B cell (primary cell): ENCODE measurements around the gene COL26A1. TPM values are rescaled to one million over a fixed set of nuclear protein-coding genes. Genes with fewer than 3 reads are reported as not detected.

Experiments used
- ATAC-seq: fragments of 200-7000 bp; cut with Tn5 transposase; one replicate; pipeline ENCODE4 v1.10.0; 2021; ENCODE audit warnings: low read depth, mild to moderate bottlenecking, moderate number of reproducible peaks, moderate library complexity
- CTCF ChIA-PET: fragments of 350-600 bp; sonication (Branson Sonifier 250); formaldehyde crosslinking; loops from one replicate; lab custom pipeline; 2021; ENCODE audit warnings: antibody characterized with exemption, inconsistent platforms; lab: Charles Lee
- POLR2A ChIA-PET: fragments of 350-600 bp; sonication (Branson Sonifier 250); formaldehyde crosslinking; loops from one replicate; lab custom pipeline; 2021; ENCODE audit warnings: antibody characterized with exemption; lab: Charles Lee
- DNase-seq: peaks from one replicate; pipeline ENCODE4 v3.0.0; 2013
- H2AFZ ChIP-seq: 2 replicates; pipeline ENCODE4 v1.6.1; 2012; ENCODE audit warnings: mild to moderate bottlenecking, low read depth, low read length; ENCODE audit not compliant: insufficient read depth, poor library complexity, severe bottlenecking
- H3K27ac ChIP-seq, 2 donors: 1 replicate in 1 of 2; 2 replicates in 1 of 2; pipeline ENCODE4 v1.5.1; 2012 to 2013; ENCODE audit warnings: low read length in 2 of 2, mild to moderate bottlenecking in 2 of 2, moderate library complexity in 1 of 2
- H3K27me3 ChIP-seq, 4 experiments: fragments of 200-600 bp in 1 of 4; sonication (generic) in 1 of 4; replicated peaks in 1 of 4; 1 replicate in 2 of 4; 2 replicates in 2 of 4; pipeline versions ENCODE4 v1.6.1 to v1.7.0; 2013 to 2016; ENCODE audit warnings: low read length in 3 of 4, mild to moderate bottlenecking in 2 of 4, mixed read lengths in 1 of 4, moderate library complexity in 1 of 4; ENCODE audit not compliant: insufficient read depth in 4 of 4, control insufficient read depth in 3 of 4; ENCODE audit errors: control extremely low read depth in 1 of 4
- H3K36me3 ChIP-seq, 2 experiments: replicated peaks in 1 of 2; 1 replicate in 1 of 2; 2 replicates in 1 of 2; pipeline versions ENCODE4 v1.6.1 to v1.7.1; 2013; ENCODE audit warnings: low read length in 1 of 2; ENCODE audit not compliant: insufficient read depth in 2 of 2, control insufficient read depth in 1 of 2; ENCODE audit errors: control extremely low read depth in 1 of 2, extremely low read depth in 1 of 2
- H3K4me1 ChIP-seq, 2 donors: fragments of 200-600 bp in 1 of 2; sonication (generic) in 1 of 2; 1 replicate in 1 of 2; 2 replicates in 1 of 2; pipeline versions ENCODE4 v1.5.1 to v1.6.1; 2013 to 2017; ENCODE audit warnings: low read length in 2 of 2; ENCODE audit not compliant: control insufficient read depth in 2 of 2, insufficient read depth in 2 of 2
- H3K4me2 ChIP-seq: replicated peaks from 2 replicates; pipeline ENCODE3; 2012; ENCODE audit warnings: mild to moderate bottlenecking, low read depth, low read length; ENCODE audit not compliant: poor library complexity, severe bottlenecking
- H3K4me3 ChIP-seq, 5 experiments: fragments of 200-600 bp in 1 of 5; sonication (generic) in 1 of 5; 1 replicate in 3 of 5; 2 replicates in 2 of 5; pipeline versions ENCODE4 v1.5.1 to v1.7.0; 2011 to 2016; ENCODE audit warnings: low read length in 4 of 5, mild to moderate bottlenecking in 4 of 5, low read depth in 2 of 5, control low read depth in 1 of 5, moderate library complexity in 1 of 5; ENCODE audit not compliant: insufficient read depth in 1 of 5; ENCODE audit errors: control extremely low read depth in 1 of 5, extremely low read depth in 1 of 5
- H3K79me2 ChIP-seq: fragments of 200-600 bp; sonication (generic); one replicate; pipeline ENCODE4 v1.6.0; 2016; ENCODE audit warnings: low read length; ENCODE audit not compliant: control insufficient read depth, insufficient read depth
- H3K9ac ChIP-seq: fragments of 200-600 bp; sonication (generic); 2 replicates; pipeline ENCODE4 v1.6.1; 2017; ENCODE audit warnings: mild to moderate bottlenecking, low read length, moderate library complexity
- H3K9me3 ChIP-seq, 3 donors: one replicate each; pipeline versions ENCODE4 v1.6.1 to v1.7.1; 2013; ENCODE audit warnings: low read length in 2 of 3; ENCODE audit not compliant: control insufficient read depth in 2 of 3, insufficient read depth in 1 of 3; ENCODE audit errors: control extremely low read depth in 1 of 3
- H4K20me1 ChIP-seq: 2 replicates; pipeline ENCODE4 v1.6.0; 2012; ENCODE audit warnings: mild to moderate bottlenecking, low read length; ENCODE audit not compliant: insufficient read depth, control insufficient read depth, poor library complexity, severe bottlenecking
- H3K27ac Mint-ChIP-seq: one replicate; pipeline ENCODE4 v1.8.0; 2021; ENCODE audit warnings: mixed read lengths
- H3K27me3 Mint-ChIP-seq: one replicate; pipeline ENCODE4 v1.8.0; 2021; ENCODE audit warnings: mixed read lengths
- H3K4me1 Mint-ChIP-seq: one replicate; pipeline ENCODE4 v1.8.0; 2021; ENCODE audit warnings: mixed read lengths
- H3K4me3 Mint-ChIP-seq: one replicate; pipeline ENCODE4 v1.8.0; 2021; ENCODE audit warnings: mixed read lengths
- H3K9me3 Mint-ChIP-seq: one replicate; pipeline ENCODE4 v1.8.0; 2022; ENCODE audit warnings: mixed read lengths; ENCODE audit not compliant: insufficient read depth
- CTCF ChIP-seq: fragments of 200-600 bp; IDR thresholded peaks from one replicate; pipeline ENCODE4 v1.8.0; 2022; ENCODE audit warnings: antibody characterized with exemption, mild to moderate bottlenecking
- EZH2 ChIP-seq: IDR thresholded peaks from 2 replicates; pipeline ENCODE4 v1.6.1; 2012; ENCODE audit warnings: borderline replicate concordance, low read depth, mild to moderate bottlenecking, moderate library complexity, low read length; ENCODE audit not compliant: insufficient read depth, poor library complexity, severe bottlenecking
- WGBS: methylation state at CpG from one replicate; pipeline ENCODE4 v1.1.5; 2013; ENCODE audit warnings: missing lambda C conversion rate; ENCODE audit not compliant: insufficient coverage; 5-methylcytosine and 5-hydroxymethylcytosine counted together
- intact Hi-C: fragments of 100-400 bp; cut with micrococcal nuclease; formaldehyde crosslinking; loops from one replicate; pipeline ENCODE4 v1.10.0; 2022
- polyA plus RNA-seq: library from polyadenylated mRNA; depleted of rRNA; stranded (reverse); fragments of >200 nt; gene quantifications from 2 replicates; pipeline ENCODE4 v1.2.3, GENCODE V29; 2012
- total RNA-seq, 2 donors: library from RNA; stranded (reverse); fragments of 120-200 nt in 1 of 2; gene quantifications; 1 replicate in 1 of 2; 2 replicates in 1 of 2; pipeline versions ENCODE4 v1.2.3 to v1.2.4, GENCODE V29; 2013 to 2022

The COL26A1 gene
- total and polyA plus RNA-seq, 2 donors (not counting 1 experiment from before 2014, with no cell fraction given) = not detected

- DNase-seq = no peak
- Histone ChIP-seq H3K9ac (no peak overlapping the region), H3K27me3 (peaks cover 0 to 10% (median 1%) of the 10 kb centered on the region in 4 experiments), H3K79me2 (no peaks in the 10 kb centered on the region), H2AFZ (no peak overlapping the region), H3K27ac (no peak overlapping the region), H3K4me1 (no peaks in the 10 kb centered on the region), H4K20me1 (no peaks in the 10 kb centered on the region), H3K36me3 (no peaks in the 10 kb centered on the region), H3K9me3 (no peaks in the 10 kb centered on the region), H3K4me3 (no peak overlapping the region), H3K4me2 (no peak overlapping the region)
- peaks cover 9% of the 10 kb centered on the region for H3K27me3 Mint-ChIP-seq
- intact Hi-C loops = loop anchor here (1.0 to 5.0 kb wide), 3 partner anchors 59 to 693 kb away; no protein-coding TSS in a partner anchor
- ChIA-PET POLR2A (no interaction called here), CTCF (interaction anchor here (0.6 to 4.3 kb wide), 21 partner anchors 8 to 1895 kb away, joined by 3 to 99 read pairs (median 5); no protein-coding TSS in a partner anchor)
- no peaks in the 10 kb centered on the region for H3K4me1 Mint-ChIP-seq
- ATAC-seq = no peak
- H3K9me3 Mint-ChIP-seq = no peaks in the 10 kb centered on the region
- 80% methylated on average over 4 of the region's 5 CpGs for WGBS
- TF ChIP-seq EZH2 (no peak), CTCF (no peak)
- no peak overlapping the region for H3K4me3 Mint-ChIP-seq
- no peak overlapping the region for H3K27ac Mint-ChIP-seq
These were observed 180.6 kb downstream of the COL26A1 start for GRCh38 chr7:101543242-101543766.

GRCh38 chr7:101543846-101544245 lies 181.2 kb downstream of the COL26A1 start:
- Histone ChIP-seq H4K20me1 (no peaks in the 10 kb centered on the region), H3K36me3 (no peaks in the 10 kb centered on the region), H3K9ac (no peak overlapping the region), H3K27me3 (peaks cover 0 to 10% (median 1%) of the 10 kb centered on the region in 4 experiments), H3K4me1 (no peaks in the 10 kb centered on the region), H2AFZ (no peak overlapping the region), H3K9me3 (no peaks in the 10 kb centered on the region), H3K4me2 (no peak overlapping the region), H3K4me3 (no peak overlapping the region), H3K27ac (no peak overlapping the region), H3K79me2 (no peaks in the 10 kb centered on the region)
- H3K4me1 Mint-ChIP-seq = no peaks in the 10 kb centered on the region
- peaks cover 13% of the 10 kb centered on the region for H3K27me3 Mint-ChIP-seq
- no peak overlapping the region for H3K27ac Mint-ChIP-seq
- no peak overlapping the region for H3K4me3 Mint-ChIP-seq
- 88% methylated on average over 6 of the region's 10 CpGs for WGBS
- POLR2A ChIA-PET = no interaction called here
- no peak for TF ChIP-seq CTCF
- TF ChIP-seq EZH2 = no peak
- ATAC-seq = no peak
- H3K9me3 Mint-ChIP-seq = no peaks in the 10 kb centered on the region
- intact Hi-C loops = loop anchor here (1.0 to 5.0 kb wide), 3 partner anchors 58 to 692 kb away; no protein-coding TSS in a partner anchor
- CTCF ChIA-PET = interaction anchor here (0.5 to 4.3 kb wide), 15 partner anchors 8 to 1895 kb away, joined by 3 to 99 read pairs (median 5); no protein-coding TSS in a partner anchor
- no peak for DNase-seq
